Measurements from ENCODE around the gene SLC10A7. TPM values are rescaled to one million over a fixed set of nuclear protein-coding genes. Genes with fewer than 3 reads are reported as not detected.
A peak's percentile ranks its signal among the peaks of the same experiment; 100 is the strongest.

SLC10A7 gene
- total RNA-seq, 1 donor from 2014 or later: 6.1 TPM

DNA sequence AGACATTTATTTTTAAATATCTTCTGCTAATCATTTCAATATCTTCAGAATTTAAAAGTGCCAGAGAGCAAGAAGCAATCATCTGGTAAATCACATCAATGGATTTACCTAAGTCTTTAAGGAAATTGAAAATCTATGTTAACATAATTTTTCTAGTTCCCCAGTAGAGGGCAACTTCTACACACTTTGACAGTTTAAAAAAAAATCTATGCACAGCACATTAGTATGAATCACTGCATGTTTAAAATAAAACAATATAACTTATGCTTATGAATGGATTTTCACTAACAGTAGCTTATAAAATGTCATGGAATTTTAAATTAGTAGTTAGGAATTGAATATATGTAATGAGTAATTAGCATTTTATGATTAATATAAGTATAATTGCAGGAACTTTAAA, 180.9 kb downstream of the SLC10A7 start:
- H3K27me3 ChIP-seq (ENCODE audit: control insufficient read depth, insufficient read depth, low read length): no peaks in the 10 kb centered on the region
- no peaks in the 10 kb centered on the region for H3K36me3 ChIP-seq (ENCODE audit: control insufficient read depth, insufficient read depth, low read length)
- no peak for DNase-seq (ENCODE audit: low read depth)
- no peak overlapping the region for H3K4me3 ChIP-seq (ENCODE audit: low read depth, low read length)
- TF ChIP-seq, protein P1, sequence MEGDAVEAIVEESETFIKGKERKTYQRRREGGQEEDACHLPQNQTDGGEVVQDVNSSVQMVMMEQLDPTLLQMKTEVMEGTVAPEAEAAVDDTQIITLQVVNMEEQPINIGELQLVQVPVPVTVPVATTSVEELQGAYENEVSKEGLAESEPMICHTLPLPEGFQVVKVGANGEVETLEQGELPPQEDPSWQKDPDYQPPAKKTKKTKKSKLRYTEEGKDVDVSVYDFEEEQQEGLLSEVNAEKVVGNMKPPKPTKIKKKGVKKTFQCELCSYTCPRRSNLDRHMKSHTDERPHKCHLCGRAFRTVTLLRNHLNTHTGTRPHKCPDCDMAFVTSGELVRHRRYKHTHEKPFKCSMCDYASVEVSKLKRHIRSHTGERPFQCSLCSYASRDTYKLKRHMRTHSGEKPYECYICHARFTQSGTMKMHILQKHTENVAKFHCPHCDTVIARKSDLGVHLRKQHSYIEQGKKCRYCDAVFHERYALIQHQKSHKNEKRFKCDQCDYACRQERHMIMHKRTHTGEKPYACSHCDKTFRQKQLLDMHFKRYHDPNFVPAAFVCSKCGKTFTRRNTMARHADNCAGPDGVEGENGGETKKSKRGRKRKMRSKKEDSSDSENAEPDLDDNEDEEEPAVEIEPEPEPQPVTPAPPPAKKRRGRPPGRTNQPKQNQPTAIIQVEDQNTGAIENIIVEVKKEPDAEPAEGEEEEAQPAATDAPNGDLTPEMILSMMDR (IDR thresholded peaks at IDR 0.05; ENCODE audit: insufficient read depth, low read length, poor library complexity, severe bottlenecking): peak; percentile 38

DNA sequence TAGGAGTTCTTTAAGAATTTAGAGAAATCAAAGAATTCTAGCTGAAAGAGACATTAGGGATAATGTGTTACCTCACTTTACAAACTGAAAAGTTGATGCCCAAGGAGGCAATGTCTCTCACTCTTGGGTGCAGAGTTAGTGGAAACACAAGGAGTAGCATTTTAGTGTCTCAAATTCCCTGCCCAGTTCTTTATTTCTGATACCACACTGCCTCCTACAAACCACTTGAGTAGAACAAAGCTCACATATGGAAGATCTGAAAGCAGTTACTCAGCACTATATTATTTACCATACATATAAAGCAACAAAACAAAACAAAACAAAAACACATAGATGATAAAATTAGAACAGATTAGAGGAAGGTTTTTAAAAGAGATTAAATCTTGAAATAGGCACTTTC, 183.2 kb downstream of the SLC10A7 start:
- Histone ChIP-seq H3K27me3 (ENCODE audit: control insufficient read depth, insufficient read depth, low read length) (no peaks in the 10 kb centered on the region), H3K36me3 (ENCODE audit: control insufficient read depth, insufficient read depth, low read length) (no peaks in the 10 kb centered on the region), H3K4me3 (ENCODE audit: low read depth, low read length) (no peak overlapping the region)
- DNase-seq (ENCODE audit: low read depth): no peak
- TF ChIP-seq, protein P1 (IDR thresholded peaks at IDR 0.05; ENCODE audit: insufficient read depth, low read length, poor library complexity, severe bottlenecking): no peak

GRCh38 chr4:146336410-146336807, 185.3 kb downstream of the SLC10A7 start:
- Histone ChIP-seq H3K27me3 (ENCODE audit: control insufficient read depth, insufficient read depth, low read length) (no peaks in the 10 kb centered on the region), H3K4me3 (ENCODE audit: low read depth, low read length) (no peak overlapping the region), H3K36me3 (ENCODE audit: control insufficient read depth, insufficient read depth, low read length) (no peaks in the 10 kb centered on the region)
- DNase-seq (ENCODE audit: low read depth): no peak
- TF ChIP-seq, protein P1 (IDR thresholded peaks at IDR 0.05; ENCODE audit: insufficient read depth, low read length, poor library complexity, severe bottlenecking): no peak

- no peak overlapping the region for H3K4me3 ChIP-seq (ENCODE audit: low read depth, low read length)
- TF ChIP-seq, protein P1 (IDR thresholded peaks at IDR 0.05; ENCODE audit: insufficient read depth, low read length, poor library complexity, severe bottlenecking): no peak
- no peaks in the 10 kb centered on the region for H3K27me3 ChIP-seq (ENCODE audit: control insufficient read depth, insufficient read depth, low read length)
- no peak for DNase-seq (ENCODE audit: low read depth)
- H3K36me3 ChIP-seq (ENCODE audit: control insufficient read depth, insufficient read depth, low read length): no peaks in the 10 kb centered on the region
Observed at GRCh38 chr4:146335763-146336409, 185.9 kb downstream of the SLC10A7 start.

DNA sequence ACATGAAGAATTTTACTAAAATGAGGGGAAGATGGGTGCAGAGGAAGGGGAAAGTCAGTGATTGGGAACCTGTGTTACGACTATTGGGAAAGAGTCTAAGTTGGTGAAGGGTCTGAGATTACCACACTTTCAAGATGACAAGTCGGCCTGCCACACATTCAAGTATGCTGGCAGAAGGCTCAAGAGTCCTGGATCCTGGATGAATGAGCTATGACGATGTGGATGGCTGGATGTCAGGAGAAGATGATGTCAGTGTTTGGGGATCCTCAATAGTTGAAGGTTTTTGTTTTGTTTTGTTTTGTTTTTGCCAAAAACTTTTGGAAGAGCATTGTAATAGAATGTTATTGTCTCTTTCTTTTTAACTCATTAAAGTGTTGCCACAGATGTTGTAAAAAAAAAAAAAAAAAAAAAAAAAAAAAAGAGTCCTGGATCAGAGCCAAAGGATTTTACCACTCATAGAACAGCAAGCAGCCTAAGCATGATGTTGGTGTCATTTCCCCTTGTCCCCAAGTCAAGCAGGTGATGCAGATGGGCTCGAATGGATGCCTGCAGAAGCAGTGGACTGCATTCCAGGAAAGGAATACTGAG, 186.8 kb downstream of the SLC10A7 start:
- TF ChIP-seq, protein P1 (IDR thresholded peaks at IDR 0.05; ENCODE audit: insufficient read depth, low read length, poor library complexity, severe bottlenecking): no peak
- Histone ChIP-seq H3K4me3 (ENCODE audit: low read depth, low read length) (no peak overlapping the region), H3K36me3 (ENCODE audit: control insufficient read depth, insufficient read depth, low read length) (no peaks in the 10 kb centered on the region), H3K27me3 (ENCODE audit: control insufficient read depth, insufficient read depth, low read length) (no peaks in the 10 kb centered on the region)
- DNase-seq (ENCODE audit: low read depth): no peak

GRCh38 chr4:146333895-146334262, 187.9 kb downstream of the SLC10A7 start:
- no peak for DNase-seq (ENCODE audit: low read depth)
- TF ChIP-seq, protein P1 (IDR thresholded peaks at IDR 0.05; ENCODE audit: insufficient read depth, low read length, poor library complexity, severe bottlenecking): no peak
- Histone ChIP-seq H3K27me3 (ENCODE audit: control insufficient read depth, insufficient read depth, low read length) (no peaks in the 10 kb centered on the region), H3K4me3 (ENCODE audit: low read depth, low read length) (no peak overlapping the region), H3K36me3 (ENCODE audit: control insufficient read depth, insufficient read depth, low read length) (no peaks in the 10 kb centered on the region)

Data from kidney epithelial cell (primary cell).